ENCODE data around the gene MYH15. TPM values are rescaled to one million over a fixed set of nuclear protein-coding genes. Genes with fewer than 3 reads are reported as not detected.
A peak's percentile ranks its signal among the peaks of the same experiment; 100 is the strongest.

The MYH15 gene
- total and polyA plus RNA-seq, 8 donors = 0.05 to 0.70 (median 0.32) TPM

GRCh38 chr3:108497271-108497670 is 13.1 kb downstream of the MYH15 start:
- Histone ChIP-seq H3K4me1 (no peaks in the 10 kb centered on the region), H3K9me3 (no peaks in the 10 kb centered on the region), H3K4me3 (no peak overlapping the region), H3K36me3 (no peaks in the 10 kb centered on the region), H3K27me3 (no peaks in the 10 kb centered on the region), H3K27ac (no peak overlapping the region)
- no peak for ATAC-seq
- intact Hi-C loops (cut with DNase I) = no loop called here
- DNase-seq = no peak
- no peak for TF ChIP-seq CTCF (IDR thresholded peaks at IDR 0.05)

GRCh38 chr3:108495717-108496116 is 14.7 kb downstream of the MYH15 start:
- H3K36me3 ChIP-seq = no peaks in the 10 kb centered on the region
- DNase-seq (no peak), ATAC-seq (no peak)
- no peak overlapping the region for H3K4me3 ChIP-seq
- TF ChIP-seq CTCF (IDR thresholded peaks at IDR 0.05) = no peak
- no peaks in the 10 kb centered on the region for H3K4me1 ChIP-seq
- intact Hi-C loops (cut with DNase I) = no loop called here
- H3K9me3 ChIP-seq = no peaks in the 10 kb centered on the region
- H3K27me3 ChIP-seq = no peaks in the 10 kb centered on the region
- H3K27ac ChIP-seq = no peak overlapping the region

GRCh38 chr3:108494906-108495531 is 15.4 kb downstream of the MYH15 start:
- intact Hi-C loops (cut with DNase I) = no loop called here
- no peaks in the 10 kb centered on the region for H3K27me3 ChIP-seq
- no peaks in the 10 kb centered on the region for H3K36me3 ChIP-seq
- DNase-seq (no peak), ATAC-seq (no peak)
- H3K27ac ChIP-seq = no peak overlapping the region
- no peaks in the 10 kb centered on the region for H3K4me1 ChIP-seq
- H3K9me3 ChIP-seq = no peaks in the 10 kb centered on the region
- no peak for TF ChIP-seq CTCF (IDR thresholded peaks at IDR 0.05)
- H3K4me3 ChIP-seq = no peak overlapping the region

- ATAC-seq (peak; percentile 49), DNase-seq (peak in 2 of 4 donors; percentile 33 to 47)
- intact Hi-C loops (cut with DNase I) = no loop called here
These were observed 16.5 kb downstream of the MYH15 start for GRCh38 chr3:108493862-108494261.

GRCh38 chr3:108491456-108491855 is 18.9 kb downstream of the MYH15 start:
- Histone ChIP-seq H3K27ac (no peak overlapping the region), H3K4me3 (no peak overlapping the region), H3K9me3 (no peaks in the 10 kb centered on the region), H3K4me1 (no peaks in the 10 kb centered on the region), H3K27me3 (no peaks in the 10 kb centered on the region), H3K36me3 (no peaks in the 10 kb centered on the region)
- DNase-seq (no peak), ATAC-seq (no peak)
- TF ChIP-seq CTCF (IDR thresholded peaks at IDR 0.05) = no peak
- intact Hi-C loops (cut with DNase I) = no loop called here

More at GRCh38 chr3:108493862-108494261, 16.5 kb downstream of the MYH15 start:
- no peaks in the 10 kb centered on the region for H3K27me3 ChIP-seq
- no peak overlapping the region for H3K27ac ChIP-seq
- no peaks in the 10 kb centered on the region for H3K9me3 ChIP-seq
- H3K4me1 ChIP-seq = no peaks in the 10 kb centered on the region
- TF ChIP-seq CTCF (IDR thresholded peaks at IDR 0.05) = no peak
- H3K36me3 ChIP-seq = no peaks in the 10 kb centered on the region
- no peak overlapping the region for H3K4me3 ChIP-seq

All from left lung (tissue), 10 donors.